Panc1 (cell line): Measurements from ENCODE around the gene TENM3.

ENCODE experiments used
- CTCF ChIP-seq: fragments of 450-650 bp; IDR thresholded peaks from 2 replicates; pipeline ENCODE4 v1.5.1; 2017; ENCODE audit warnings: mild to moderate bottlenecking
- POLR2AphosphoS5 ChIP-seq: IDR thresholded peaks from 2 replicates; pipeline ENCODE4 v1.6.1; 2012; ENCODE audit warnings: mild to moderate bottlenecking, low read depth, low read length, moderate library complexity
- REST ChIP-seq, 2 experiments: IDR thresholded peaks; 2 replicates each; pipeline ENCODE4 v1.6.1; 2011 to 2012; ENCODE audit warnings: low read depth in 2 of 2, control low read depth in 1 of 2, low read length in 1 of 2, mild to moderate bottlenecking in 1 of 2, moderate library complexity in 1 of 2; ENCODE audit not compliant: insufficient read depth in 1 of 2
- SIN3A ChIP-seq: IDR thresholded peaks from 2 replicates; pipeline ENCODE4 v1.6.1; 2012; ENCODE audit warnings: low read depth, mild to moderate bottlenecking, low read length, moderate library complexity, borderline replicate concordance; ENCODE audit not compliant: insufficient read depth

DNA sequence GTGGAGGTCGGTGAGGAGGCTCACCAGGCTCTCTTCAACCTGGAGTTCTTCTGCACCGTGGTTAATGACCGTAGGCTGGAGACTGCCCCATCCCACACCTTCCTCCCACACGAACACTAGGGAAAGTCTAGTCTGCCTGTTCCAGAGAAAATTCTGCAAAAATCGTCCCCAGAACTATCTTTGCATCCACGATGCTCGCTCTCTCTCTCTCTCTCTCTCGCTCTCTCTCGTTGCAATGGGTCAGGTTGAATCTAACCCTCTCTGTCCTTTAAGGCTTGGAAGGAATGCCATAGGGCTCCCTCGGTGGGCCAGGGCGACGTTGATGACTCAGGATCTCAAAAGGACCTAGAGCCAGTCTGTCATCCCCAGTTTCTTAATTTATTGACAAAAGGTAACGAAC, 562.5 kb downstream of the TENM3 start:
- TF ChIP-seq CTCF = no peak
- no peak for TF ChIP-seq REST (IDR thresholded peaks at IDR 0.05; ENCODE audit: insufficient read depth in 1 of 2, low read depth in 2 of 2, low read length in 1 of 2)
- no peak for TF ChIP-seq SIN3A
- TF ChIP-seq POLR2AphosphoS5 = no peak
